Gastrocnemius medialis (tissue), 4 donors: ENCODE data around the gene OR6B2. TPM values are rescaled to one million over a fixed set of nuclear protein-coding genes. Genes with fewer than 3 reads are reported as not detected.

ENCODE experiments used
- ATAC-seq, 2 donors: fragments of 150-250 bp; one replicate each; pipeline ENCODE4 v1.9.1; 2016
- DNase-seq, 2 donors: peaks; one replicate each; pipeline ENCODE4 v3.0.0-alpha.2; 2019
- H3K27ac ChIP-seq, 4 donors: fragments of 200-600 bp; sonication (generic); 1 replicate in 1 of 4; 2 replicates in 3 of 4; pipeline ENCODE4 v1.5.1; 2016 to 2018; ENCODE audit warnings: mild to moderate bottlenecking in 2 of 4, moderate library complexity in 1 of 4
- H3K27me3 ChIP-seq, 3 donors: fragments of 200-600 bp; sonication (generic) in 2 of 3; 1 replicate in 1 of 3; 2 replicates in 2 of 3; pipeline versions ENCODE4 v1.5.1 to v1.6.0; 2016 to 2019; ENCODE audit warnings: mild to moderate bottlenecking in 1 of 3, moderate library complexity in 1 of 3
- H3K36me3 ChIP-seq, 2 donors: fragments of 200-600 bp; sonication (generic) in 1 of 2; one replicate each; pipeline ENCODE4 v1.5.1; 2017 to 2018
- H3K4me1 ChIP-seq, 2 donors: fragments of 200-600 bp; sonication (generic) in 1 of 2; one replicate each; pipeline ENCODE4 v1.5.1; 2016 to 2017; ENCODE audit warnings: mild to moderate bottlenecking in 2 of 2
- H3K4me3 ChIP-seq, 4 donors: fragments of 200-600 bp; sonication (generic) in 3 of 4; 1 replicate in 1 of 4; 2 replicates in 3 of 4; pipeline ENCODE4 v1.5.1; 2016 to 2019; ENCODE audit warnings: mild to moderate bottlenecking in 2 of 4
- H3K9me3 ChIP-seq, 3 donors: fragments of 200-600 bp; sonication (generic) in 2 of 3; 1 replicate in 1 of 3; 2 replicates in 2 of 3; pipeline ENCODE4 v1.5.1; 2016 to 2019
- POLR2A ChIP-seq, 2 donors: fragments of 450-650 bp; IDR thresholded peaks; one replicate each; pipeline ENCODE4 v1.6.1; 2017; ENCODE audit warnings: antibody characterized with exemption in 2 of 2, mild to moderate bottlenecking in 2 of 2, moderate library complexity in 2 of 2
- in situ Hi-C, 4 donors: fragments of 200-750 bp; cut with MboI; loops; one replicate each; pipeline versions ENCODE4 v1.15.0 to v1.8.0; 2017; ENCODE audit warnings: low sequenced_read_pairs in 4 of 4
- intact Hi-C: fragments of 100-400 bp; cut with DNase I; formaldehyde crosslinking; loops from one replicate; pipeline ENCODE4 v1.15.1; 2023; ENCODE audit warnings: low total_unique reads
- total RNA-seq, 4 donors: library from RNA; depleted of rRNA; stranded (reverse); fragments of >200 nt; gene quantifications; one replicate each; pipeline versions ENCODE4 v1.1.0 to v1.2.3, GENCODE V29; 2016
- TF ChIP-seq, protein P1 (sequence below), 5 experiments: fragments of 450-650 bp in 3 of 5; fragments of 200-600 bp in 2 of 5; sonication (generic) in 2 of 5; IDR thresholded peaks in 4 of 5; conservative IDR thresholded peaks in 1 of 5; 1 replicate in 4 of 5; 2 replicates in 1 of 5; pipeline ENCODE4 v1.5.1; 2016 to 2019; ENCODE audit warnings: antibody characterized with exemption in 5 of 5, mild to moderate bottlenecking in 3 of 5, moderate library complexity in 3 of 5

The OR6B2 gene
- total RNA-seq, 4 donors from 2014 or later, result not detected

DNA sequence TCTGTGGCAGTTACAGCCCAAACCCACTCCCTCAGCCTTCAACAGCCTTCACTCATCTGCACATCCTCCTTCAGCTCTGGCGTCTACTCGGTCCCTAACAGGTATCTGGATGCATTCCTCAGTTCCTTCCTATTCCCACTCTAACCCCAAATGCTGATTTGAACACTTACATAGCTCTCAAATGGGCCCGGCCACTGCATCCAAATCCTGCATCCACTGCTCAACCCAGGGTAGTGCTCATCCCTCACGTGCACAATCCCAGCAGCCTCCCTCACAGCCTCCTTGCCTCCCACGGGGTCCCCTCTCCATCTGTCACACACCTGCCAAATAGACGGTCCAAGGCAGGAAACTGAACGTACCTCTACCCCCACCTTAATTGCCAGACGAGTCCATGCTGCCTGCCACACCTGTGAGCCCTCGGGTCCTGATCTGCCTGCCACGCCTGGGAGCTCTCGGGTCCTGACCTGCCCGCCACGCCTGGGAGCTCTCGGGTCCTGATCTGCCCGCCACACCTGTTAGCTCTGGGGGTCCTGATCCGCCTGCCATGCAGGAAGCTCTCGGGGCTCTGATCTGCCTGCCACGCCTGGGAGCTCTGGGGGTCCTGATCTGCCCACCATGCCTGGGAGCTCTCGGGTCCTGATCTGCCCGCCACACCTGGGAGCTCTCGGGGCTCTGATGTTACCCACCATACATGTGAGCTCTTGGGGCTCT lies 13.2 kb upstream of the OR6B2 start:
- in situ Hi-C loops (no loop called here), intact Hi-C loops (no loop called here)
- no peaks in the 10 kb centered on the region for H3K36me3 ChIP-seq
- DNase-seq (no peak), ATAC-seq (no peak)
- H3K27me3 ChIP-seq, result peaks cover 5 to 10% (median 7%) of the 10 kb centered on the region in 3 donors
- H3K9me3 ChIP-seq, result no peaks in the 10 kb centered on the region
- H3K4me3 ChIP-seq, result no peak overlapping the region
- no peak overlapping the region for H3K27ac ChIP-seq
- no peaks in the 10 kb centered on the region for H3K4me1 ChIP-seq
- TF ChIP-seq, protein P1, sequence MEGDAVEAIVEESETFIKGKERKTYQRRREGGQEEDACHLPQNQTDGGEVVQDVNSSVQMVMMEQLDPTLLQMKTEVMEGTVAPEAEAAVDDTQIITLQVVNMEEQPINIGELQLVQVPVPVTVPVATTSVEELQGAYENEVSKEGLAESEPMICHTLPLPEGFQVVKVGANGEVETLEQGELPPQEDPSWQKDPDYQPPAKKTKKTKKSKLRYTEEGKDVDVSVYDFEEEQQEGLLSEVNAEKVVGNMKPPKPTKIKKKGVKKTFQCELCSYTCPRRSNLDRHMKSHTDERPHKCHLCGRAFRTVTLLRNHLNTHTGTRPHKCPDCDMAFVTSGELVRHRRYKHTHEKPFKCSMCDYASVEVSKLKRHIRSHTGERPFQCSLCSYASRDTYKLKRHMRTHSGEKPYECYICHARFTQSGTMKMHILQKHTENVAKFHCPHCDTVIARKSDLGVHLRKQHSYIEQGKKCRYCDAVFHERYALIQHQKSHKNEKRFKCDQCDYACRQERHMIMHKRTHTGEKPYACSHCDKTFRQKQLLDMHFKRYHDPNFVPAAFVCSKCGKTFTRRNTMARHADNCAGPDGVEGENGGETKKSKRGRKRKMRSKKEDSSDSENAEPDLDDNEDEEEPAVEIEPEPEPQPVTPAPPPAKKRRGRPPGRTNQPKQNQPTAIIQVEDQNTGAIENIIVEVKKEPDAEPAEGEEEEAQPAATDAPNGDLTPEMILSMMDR (IDR thresholded peaks at IDR 0.05 in 4 of 5, conservative IDR thresholded peaks at IDR 0.05 in 1 of 5), result no peak
- TF ChIP-seq POLR2A (IDR thresholded peaks at IDR 0.05), result no peak

DNA sequence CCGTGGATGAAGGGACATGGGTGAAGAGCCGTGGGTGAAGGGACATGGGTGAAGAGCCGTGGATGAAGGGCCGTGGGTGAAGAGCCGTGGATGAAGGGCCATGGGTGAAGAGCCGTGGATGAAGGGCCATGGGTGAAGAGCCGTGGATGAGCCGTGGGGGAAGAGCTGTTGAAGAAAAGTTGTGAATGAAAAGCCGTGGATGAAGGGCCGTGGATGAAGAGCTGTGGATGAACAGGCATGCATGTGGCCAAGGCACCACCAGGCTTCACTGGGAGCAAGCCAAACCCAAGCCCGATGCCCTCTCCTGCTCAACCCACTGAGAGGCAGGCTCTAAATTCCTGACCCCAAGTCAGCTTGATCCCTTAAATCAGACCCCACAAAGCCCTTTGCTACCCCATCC lies 12.5 kb upstream of the OR6B2 start:
- TF ChIP-seq, protein P1 (IDR thresholded peaks at IDR 0.05 in 4 of 5, conservative IDR thresholded peaks at IDR 0.05 in 1 of 5), result no peak
- no peak for TF ChIP-seq POLR2A (IDR thresholded peaks at IDR 0.05)
- no peaks in the 10 kb centered on the region for H3K4me1 ChIP-seq
- in situ Hi-C loops, result no loop called here
- H3K36me3 ChIP-seq, result no peaks in the 10 kb centered on the region
- H3K27me3 ChIP-seq, result peaks cover 2 to 7% (median 3%) of the 10 kb centered on the region in 3 donors
- no peak overlapping the region for H3K27ac ChIP-seq
- no peaks in the 10 kb centered on the region for H3K9me3 ChIP-seq
- no peak for DNase-seq
- ATAC-seq, result no peak
- H3K4me3 ChIP-seq, result no peak overlapping the region
- intact Hi-C loops, result no loop called here

DNA sequence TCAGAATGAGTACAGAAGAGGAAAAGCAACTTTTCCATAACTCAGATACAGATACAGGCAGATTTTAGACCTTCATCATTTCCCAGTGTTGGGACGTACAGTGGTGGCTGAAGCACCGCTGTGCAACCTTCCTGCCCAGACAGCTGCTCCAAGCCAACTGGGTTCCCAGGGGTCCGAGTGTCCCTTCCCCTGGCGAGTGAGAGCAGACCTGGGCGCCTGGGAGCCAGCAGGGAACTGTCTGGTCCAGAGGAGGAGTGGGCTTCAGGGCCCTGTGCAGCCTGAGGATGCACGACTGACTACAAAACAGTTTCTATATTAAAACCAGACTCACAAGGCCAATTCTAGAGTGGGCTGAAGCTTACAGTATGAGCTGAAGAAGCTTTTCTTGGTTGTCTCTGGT lies 11.1 kb upstream of the OR6B2 start:
- H3K27ac ChIP-seq, result no peak overlapping the region
- H3K36me3 ChIP-seq, result no peaks in the 10 kb centered on the region
- ATAC-seq (no peak), DNase-seq (no peak)
- no peaks in the 10 kb centered on the region for H3K9me3 ChIP-seq
- TF ChIP-seq POLR2A (IDR thresholded peaks at IDR 0.05), result no peak
- TF ChIP-seq, protein P1 (IDR thresholded peaks at IDR 0.05 in 4 of 5, conservative IDR thresholded peaks at IDR 0.05 in 1 of 5), result no peak
- H3K27me3 ChIP-seq, result peaks cover 0 to 6% (median 0%) of the 10 kb centered on the region in 3 donors
- H3K4me3 ChIP-seq, result no peak overlapping the region
- in situ Hi-C loops (no loop called here), intact Hi-C loops (no loop called here)
- H3K4me1 ChIP-seq, result no peaks in the 10 kb centered on the region

DNA sequence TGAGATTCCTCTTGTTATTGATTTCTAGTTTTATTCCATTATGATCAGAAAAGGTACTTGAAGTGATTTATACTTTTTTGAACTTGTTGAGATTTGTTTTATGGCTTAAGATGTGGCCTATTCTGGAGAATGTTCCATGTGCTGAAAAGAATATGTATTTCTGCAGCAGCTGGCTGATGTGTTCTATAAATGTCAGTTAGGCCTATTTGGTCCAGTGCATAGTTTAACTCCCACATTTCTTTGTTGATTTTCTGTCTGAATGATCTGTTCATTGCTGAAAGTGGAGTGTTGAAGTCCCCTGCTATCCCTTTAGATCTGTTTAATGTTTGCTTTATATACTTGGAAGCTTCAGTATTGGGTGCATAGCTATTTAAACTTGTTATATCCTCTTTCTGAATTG lies 7.1 kb upstream of the OR6B2 start:
- Histone ChIP-seq H3K27ac (no peak overlapping the region), H3K27me3 (peaks cover 0 to 3% (median 0%) of the 10 kb centered on the region in 3 donors), H3K4me1 (no peaks in the 10 kb centered on the region), H3K9me3 (no peaks in the 10 kb centered on the region), H3K4me3 (no peak overlapping the region), H3K36me3 (no peaks in the 10 kb centered on the region)
- intact Hi-C loops (no loop called here), in situ Hi-C loops (no loop called here)
- ATAC-seq, result no peak
- TF ChIP-seq POLR2A (IDR thresholded peaks at IDR 0.05), result no peak
- TF ChIP-seq, protein P1 (IDR thresholded peaks at IDR 0.05 in 4 of 5, conservative IDR thresholded peaks at IDR 0.05 in 1 of 5), result no peak
- DNase-seq, result no peak

DNA sequence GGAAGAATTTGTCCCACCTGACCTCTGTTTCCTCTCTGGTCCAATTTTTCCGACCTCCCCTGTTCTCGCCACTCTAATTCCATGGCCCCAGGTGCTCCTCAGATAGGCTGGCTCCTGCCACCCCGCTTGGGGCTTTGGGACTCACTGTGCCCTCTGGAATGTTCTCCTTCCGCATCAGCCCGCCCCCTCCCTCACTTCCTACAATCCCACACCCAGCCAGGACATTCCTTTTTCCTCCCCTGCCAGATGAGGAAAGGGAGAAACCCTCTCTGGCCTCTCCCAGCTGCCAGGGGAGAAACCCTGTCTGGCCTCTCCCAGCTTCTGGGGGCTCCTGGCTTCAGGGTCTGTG lies 3.1 kb upstream of the OR6B2 start:
- no peak overlapping the region for H3K4me3 ChIP-seq
- no peaks in the 10 kb centered on the region for H3K4me1 ChIP-seq
- in situ Hi-C loops, result no loop called here
- intact Hi-C loops, result no loop called here
- no peak for ATAC-seq
- H3K9me3 ChIP-seq, result no peaks in the 10 kb centered on the region
- TF ChIP-seq, protein P1 (IDR thresholded peaks at IDR 0.05 in 4 of 5, conservative IDR thresholded peaks at IDR 0.05 in 1 of 5), result no peak
- no peak for TF ChIP-seq POLR2A (IDR thresholded peaks at IDR 0.05)
- no peaks in the 10 kb centered on the region for H3K36me3 ChIP-seq
- peaks cover 0 to 3% (median 0%) of the 10 kb centered on the region in 3 donors for H3K27me3 ChIP-seq
- DNase-seq, result no peak
- H3K27ac ChIP-seq, result no peak overlapping the region
